Ovary (tissue), 3 donors: Measurements from ENCODE around the gene GTF2IRD1.

Source experiments
- CTCF ChIP-seq, 3 donors: fragments of 450-650 bp in 2 of 3; fragments of 200-600 bp in 1 of 3; IDR thresholded peaks; one replicate each; pipeline versions ENCODE4 v1.5.1 to v1.8.0; 2016 to 2022; ENCODE audit warnings: antibody characterized with exemption in 3 of 3, mild to moderate bottlenecking in 1 of 3
- EP300 ChIP-seq: sonication (generic); formaldehyde crosslinking; IDR thresholded peaks from one replicate; pipeline ENCODE4 v1.6.1; 2017; ENCODE audit warnings: antibody characterized with exemption
- POLR2A ChIP-seq: fragments of 450-650 bp; IDR thresholded peaks from one replicate; pipeline ENCODE4 v1.6.1; 2017; ENCODE audit warnings: antibody characterized with exemption, mild to moderate bottlenecking, moderate library complexity
- donor health status: DM: no; HTN: no; CAD: no.

GRCh38 chr7:74535951-74536356 lies 82.2 kb downstream of the GTF2IRD1 start:
- TF ChIP-seq CTCF (IDR thresholded peaks at IDR 0.05) (no peak), POLR2A (no peak), EP300 (no peak)
